HG02678 (cell line): ENCODE data around the gene HEMK1.

ENCODE experiments used
- ATAC-seq: cut with Tn5 transposase; IDR thresholded peaks from one replicate; pipeline ENCODE4 v1.9.1; 2021; ENCODE audit warnings: mild to moderate bottlenecking, moderate library complexity; ENCODE audit not compliant: unreplicated experiment

Gene HEMK1

GRCh38 chr3:50572801-50573371 lies 3.6 kb downstream of the HEMK1 start:
- no peak for ATAC-seq

- ATAC-seq, result no peak
Measured at GRCh38 chr3:50573566-50574443, 4.5 kb downstream of the HEMK1 start.

- ATAC-seq, result no peak
Measured at GRCh38 chr3:50574444-50574831, 5.1 kb downstream of the HEMK1 start.

- ATAC-seq, result no peak
Measured at GRCh38 chr3:50575372-50575771, 6.0 kb downstream of the HEMK1 start.

- no peak for ATAC-seq
Measured at GRCh38 chr3:50577348-50577747, 8.0 kb downstream of the HEMK1 start.

- ATAC-seq, result no peak
Measured at GRCh38 chr3:50580683-50581458, 11.5 kb downstream of the HEMK1 start.

- no peak for ATAC-seq
Measured at GRCh38 chr3:50581459-50581842, 12.1 kb downstream of the HEMK1 start.

GRCh38 chr3:50582083-50582482 lies 12.8 kb downstream of the HEMK1 start:
- no peak for ATAC-seq

GRCh38 chr3:50583897-50584296 lies 14.6 kb downstream of the HEMK1 start:
- no peak for ATAC-seq

GRCh38 chr3:50584391-50584790 lies 15.1 kb downstream of the HEMK1 start:
- no peak for ATAC-seq

GRCh38 chr3:50585919-50586762 lies 16.8 kb downstream of the HEMK1 start:
- ATAC-seq, result no peak

GRCh38 chr3:50586763-50587070 lies 17.4 kb downstream of the HEMK1 start:
- no peak for ATAC-seq

GRCh38 chr3:50587373-50587772 lies 18.1 kb downstream of the HEMK1 start:
- ATAC-seq, result no peak

GRCh38 chr3:50587806-50588758 lies 18.8 kb downstream of the HEMK1 start:
- ATAC-seq, result peak; percentile 49

GRCh38 chr3:50588759-50589433 lies 19.6 kb downstream of the HEMK1 start:
- ATAC-seq, result no peak

GRCh38 chr3:50591196-50591741 lies 21.9 kb downstream of the HEMK1 start:
- no peak for ATAC-seq

GRCh38 chr3:50592568-50592967 lies 23.2 kb downstream of the HEMK1 start:
- no peak for ATAC-seq

GRCh38 chr3:50594253-50594785 lies 25.0 kb downstream of the HEMK1 start:
- no peak for ATAC-seq
